GM13977 (cell line): ENCODE measurements around the gene AAR2.

ENCODE experiments used
- DNase-seq: peaks from one replicate; pipeline ENCODE4 v3.0.0; 2012; ENCODE audit warnings: low spot score
- in situ Hi-C: fragments of 300-500 bp; cut with MboI; formaldehyde crosslinking; loops from one replicate; pipeline ENCODE4 v1.12.0; 2022; ENCODE audit warnings: low sequenced_read_pairs, low pct_unique_long_range_greater_than_20kb, mixed read lengths, inconsistent platforms; ENCODE audit not compliant: unreplicated experiment
- TF ChIP-seq, protein P1 (sequence below): IDR thresholded peaks from 2 replicates; pipeline ENCODE4 v1.5.1; 2012; ENCODE audit warnings: mild to moderate bottlenecking, control low read depth; ENCODE audit not compliant: insufficient read depth; ENCODE audit errors: extremely low read depth, missing control alignments

AAR2 gene

DNA sequence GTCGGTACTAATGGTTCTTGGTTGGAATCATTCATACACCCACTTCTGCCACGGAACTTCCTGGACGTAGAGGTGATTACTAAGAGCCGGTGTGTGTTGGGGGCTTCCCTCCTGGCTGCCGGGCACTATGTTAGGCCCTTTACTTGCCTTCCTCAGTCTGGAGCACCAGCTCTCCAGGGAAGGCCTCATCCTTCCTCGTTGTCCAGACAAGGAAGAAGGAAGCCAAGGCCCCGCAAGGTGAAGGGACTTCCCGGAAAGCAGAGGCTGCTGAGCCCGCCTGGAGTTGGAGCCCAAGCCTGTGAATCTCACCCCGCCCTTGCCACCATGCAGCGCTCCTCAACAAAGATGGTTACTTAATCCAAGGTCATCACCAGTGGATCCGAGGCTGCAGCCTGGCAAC is 26.2 kb downstream of the AAR2 start:
- no peak for DNase-seq
- TF ChIP-seq, protein P1, sequence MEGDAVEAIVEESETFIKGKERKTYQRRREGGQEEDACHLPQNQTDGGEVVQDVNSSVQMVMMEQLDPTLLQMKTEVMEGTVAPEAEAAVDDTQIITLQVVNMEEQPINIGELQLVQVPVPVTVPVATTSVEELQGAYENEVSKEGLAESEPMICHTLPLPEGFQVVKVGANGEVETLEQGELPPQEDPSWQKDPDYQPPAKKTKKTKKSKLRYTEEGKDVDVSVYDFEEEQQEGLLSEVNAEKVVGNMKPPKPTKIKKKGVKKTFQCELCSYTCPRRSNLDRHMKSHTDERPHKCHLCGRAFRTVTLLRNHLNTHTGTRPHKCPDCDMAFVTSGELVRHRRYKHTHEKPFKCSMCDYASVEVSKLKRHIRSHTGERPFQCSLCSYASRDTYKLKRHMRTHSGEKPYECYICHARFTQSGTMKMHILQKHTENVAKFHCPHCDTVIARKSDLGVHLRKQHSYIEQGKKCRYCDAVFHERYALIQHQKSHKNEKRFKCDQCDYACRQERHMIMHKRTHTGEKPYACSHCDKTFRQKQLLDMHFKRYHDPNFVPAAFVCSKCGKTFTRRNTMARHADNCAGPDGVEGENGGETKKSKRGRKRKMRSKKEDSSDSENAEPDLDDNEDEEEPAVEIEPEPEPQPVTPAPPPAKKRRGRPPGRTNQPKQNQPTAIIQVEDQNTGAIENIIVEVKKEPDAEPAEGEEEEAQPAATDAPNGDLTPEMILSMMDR, result no peak
- in situ Hi-C loops, result no loop called here

- no peak for DNase-seq
- in situ Hi-C loops, result no loop called here
- TF ChIP-seq, protein P1, result no peak
Measured at GRCh38 chr20:36264426-36265246, 28.4 kb downstream of the AAR2 start.

DNA sequence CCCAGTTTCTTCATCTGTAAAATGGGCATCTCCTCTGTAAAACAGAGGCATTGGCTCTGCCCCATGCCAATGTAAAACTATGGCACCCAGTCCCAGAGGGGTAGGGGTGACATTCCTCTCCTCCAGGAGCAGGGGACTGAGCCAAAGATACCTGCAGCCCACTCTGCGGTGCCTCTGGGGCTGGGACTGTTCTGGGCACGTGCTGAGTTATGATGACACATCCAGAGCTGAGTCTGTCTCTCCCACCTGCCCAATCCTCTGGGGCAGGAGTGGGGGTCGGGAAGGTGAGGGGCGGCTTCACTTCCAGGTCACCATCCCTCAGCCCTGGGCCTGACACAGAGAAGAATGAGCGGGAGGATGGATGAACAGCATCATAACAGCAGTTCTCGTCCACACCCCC is 29.9 kb downstream of the AAR2 start:
- DNase-seq, result no peak
- in situ Hi-C loops, result no loop called here
- TF ChIP-seq, protein P1, result no peak

GRCh38 chr20:36267605-36268381 is 31.5 kb downstream of the AAR2 start:
- TF ChIP-seq, protein P1, result no peak
- no peak for DNase-seq
- in situ Hi-C loops, result no loop called here

DNA sequence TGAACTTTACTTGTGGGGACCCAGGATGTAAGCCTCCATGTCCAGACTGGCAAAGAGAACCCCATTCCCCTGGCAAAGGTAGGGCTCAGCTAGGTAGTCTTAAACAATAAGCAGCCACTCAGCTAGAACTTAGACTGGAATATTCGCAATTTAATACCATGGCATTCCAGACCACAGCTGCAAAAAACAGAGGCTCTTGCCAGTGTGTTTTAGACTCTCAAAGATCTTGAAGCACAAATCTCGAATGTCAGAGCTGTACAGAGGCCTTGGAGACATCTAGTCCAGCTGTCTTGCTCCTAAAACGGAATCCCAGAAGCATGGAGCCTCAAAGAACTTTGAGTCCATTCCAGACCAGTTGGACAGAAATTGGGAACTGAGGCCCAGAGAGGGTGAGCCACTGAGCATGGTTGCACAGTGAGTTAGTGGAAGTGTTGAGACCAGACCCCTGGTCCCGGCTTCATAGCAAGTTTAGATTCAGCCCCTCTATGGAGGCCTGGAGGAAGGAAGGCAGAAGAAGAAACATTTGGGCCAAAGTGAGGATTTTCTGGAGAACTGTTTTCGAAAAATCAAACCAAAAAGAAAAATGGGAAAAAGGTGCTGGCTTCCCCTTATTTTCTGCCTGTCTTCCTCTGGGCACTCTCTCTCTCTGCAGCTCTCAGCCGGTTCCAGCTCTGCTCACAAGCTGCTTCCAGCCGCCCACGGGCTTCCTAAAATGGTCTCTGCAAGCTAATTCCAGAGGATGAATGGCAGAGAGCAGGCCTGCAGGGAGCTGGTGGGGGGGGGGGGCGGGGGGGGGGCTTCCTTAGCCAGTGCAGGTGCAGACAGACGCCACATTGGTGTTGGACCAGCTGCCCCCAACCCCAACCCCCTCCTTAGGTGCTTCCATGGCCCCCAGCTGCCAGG is 32.4 kb downstream of the AAR2 start:
- in situ Hi-C loops, result no loop called here
- no peak for DNase-seq
- TF ChIP-seq, protein P1, result no peak

- DNase-seq, result no peak
- TF ChIP-seq, protein P1, result no peak
- in situ Hi-C loops, result no loop called here
Measured at GRCh38 chr20:36269507-36269906, 33.2 kb downstream of the AAR2 start.
